Measurements from ENCODE around the gene PAK4. TPM values are rescaled to one million over a fixed set of nuclear protein-coding genes. Genes with fewer than 3 reads are reported as not detected.
A peak's percentile ranks its signal among the peaks of the same experiment; 100 is the strongest.

Gene PAK4
- total RNA-seq, 1 experiment from 2014 or later: 63.1 TPM

GRCh38 chr19:39180749-39181148 is 55.2 kb downstream of the PAK4 start:
- Histone ChIP-seq H2BK15ac (ENCODE audit: low read depth, low read length) (no peak overlapping the region), H3K79me2 (ENCODE audit: insufficient read depth, low read length) (no peaks in the 10 kb centered on the region), H3K4ac (ENCODE audit: low read depth, low read length) (no peak overlapping the region), H2AK5ac (ENCODE audit: insufficient read length, low read length) (no peak overlapping the region), H2BK12ac (ENCODE audit: insufficient read length, low read depth, low read length) (no peak overlapping the region), H2BK120ac (ENCODE audit: low read depth, low read length, poor library complexity, severe bottlenecking) (no peak overlapping the region), H3K23me2 (ENCODE audit: insufficient read length, low read depth, low read length, poor library complexity, severe bottlenecking) (no peaks in the 10 kb centered on the region), H3K14ac (ENCODE audit: insufficient read depth, low read length) (no peak overlapping the region), H3K9me3 (ENCODE audit: control insufficient read depth, low read depth, low read length) (no peaks in the 10 kb centered on the region), H3K18ac (ENCODE audit: insufficient read length, low read depth, low read length) (no peak overlapping the region), H3K79me1 (ENCODE audit: insufficient read depth, low read depth, low read length, poor library complexity, severe bottlenecking) (no peaks in the 10 kb centered on the region), H3K27me3 (ENCODE audit: insufficient read depth, low read length) (no peaks in the 10 kb centered on the region), H4K8ac (replicated peaks; ENCODE audit: insufficient read length, low read depth, low read length) (no peak overlapping the region), H4K20me1 (ENCODE audit: control insufficient read depth, insufficient read depth, insufficient read length) (no peaks in the 10 kb centered on the region), H2BK20ac (ENCODE audit: low read depth, low read length, poor library complexity, severe bottlenecking) (no peak overlapping the region), H2AFZ (ENCODE audit: low read length) (no peak overlapping the region), H3K56ac (ENCODE audit: insufficient read length, low read depth, low read length) (no peak overlapping the region), H2BK5ac (ENCODE audit: insufficient read length, low read length) (no peak overlapping the region), H3K23ac (ENCODE audit: insufficient read length, low read depth, low read length) (no peak overlapping the region), H3T11ph (ENCODE audit: low read length) (no peak overlapping the region), H4K91ac (ENCODE audit: insufficient read length, low read depth, low read length) (no peak overlapping the region), H4K5ac (ENCODE audit: insufficient read length, low read depth, low read length) (no peak overlapping the region), H3K27ac (ENCODE audit: insufficient read length, low read depth, low read length) (no peak overlapping the region), H3K4me1 (ENCODE audit: insufficient read depth, low read length) (no peaks in the 10 kb centered on the region), H3K4me2 (ENCODE audit: insufficient read depth, insufficient read length, low read length) (no peak overlapping the region), H3K9ac (ENCODE audit: extremely low read depth, insufficient read length, low read length) (no peak overlapping the region)
- H3K9me3 Mint-ChIP-seq: no peaks in the 10 kb centered on the region
- no peaks in the 10 kb centered on the region for H3K27me3 Mint-ChIP-seq (ENCODE audit: low read depth)
- no CpG with 5 or more reads among the region's 9 CpGs for whole genome bisulfite sequencing (ENCODE audit: extremely low coverage, insufficient read length, low lambda C conversion rate)
- H3K27ac Mint-ChIP-seq: 0 out of 7 replicates have a peak overlapping the region, but pooled peaks of 1 of the 3 experiments have one; percentile 20
- DNase-seq: no peak
- H3K36me3 Mint-ChIP-seq (ENCODE audit: insufficient read depth in 1 of 3, low read depth in 3 of 3): peaks cover 2 to 32% (median 25%) of the 10 kb centered on the region in 3 experiments; a peak in 6 of 7 replicates
- no peak overlapping the region for H3K4me3 Mint-ChIP-seq
- no peak for TF ChIP-seq CTCF (conservative IDR thresholded peaks at IDR 0.05)
- H3K4me1 Mint-ChIP-seq: peaks cover 0 to 3% of the 10 kb centered on the region in 2 experiments; a peak in 1 of 4 replicates

Data from H9 (cell line).